ENCODE data around the gene CEP19.
"Not testable (repeated sequence)": the region's sequence is repeated elsewhere in the genome, so short reads cannot be mapped to it uniquely, and the experiment has no call there.

Gene CEP19, protein sequence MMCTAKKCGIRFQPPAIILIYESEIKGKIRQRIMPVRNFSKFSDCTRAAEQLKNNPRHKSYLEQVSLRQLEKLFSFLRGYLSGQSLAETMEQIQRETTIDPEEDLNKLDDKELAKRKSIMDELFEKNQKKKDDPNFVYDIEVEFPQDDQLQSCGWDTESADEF

DNA sequence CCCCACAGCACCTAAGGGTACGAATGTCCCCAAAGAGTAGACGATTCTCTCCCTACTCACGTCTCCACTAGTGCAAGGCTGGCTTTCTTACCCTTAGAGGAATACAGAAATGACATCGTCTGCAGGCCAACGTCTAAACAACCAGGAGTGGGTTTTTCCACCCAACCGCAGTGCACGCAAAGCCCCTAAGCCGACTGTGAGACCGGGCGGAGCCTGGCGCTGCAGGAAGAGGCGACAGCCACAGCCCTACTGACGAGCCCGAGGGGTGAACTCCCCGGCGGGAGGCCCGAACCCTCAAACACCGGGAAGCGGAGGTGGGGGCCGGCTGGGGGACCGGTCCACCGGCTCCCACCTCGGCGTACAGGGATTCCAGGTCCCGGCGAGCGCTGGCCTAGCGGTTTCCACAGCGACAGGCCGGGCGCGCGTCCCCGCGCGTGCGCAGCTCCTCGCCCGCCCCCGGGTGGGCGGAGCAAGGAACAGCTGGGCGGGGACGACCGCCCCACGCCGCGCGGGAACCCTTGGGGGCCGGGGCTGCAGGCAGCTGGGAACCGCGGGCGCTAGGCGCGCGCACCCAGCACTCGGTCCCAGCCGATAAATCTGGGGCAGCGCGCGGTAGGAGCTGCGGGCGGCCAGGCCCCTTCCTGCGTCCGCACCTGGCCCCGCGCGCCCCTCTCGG lies at the start of gene CEP19, which contains the start of gene PIGX:
Gene CEP19, minus strand, starts transcription at position 413 of the 676 bp plus-strand sequence. CDS start 3,593 bp downstream, outside the sequence.
Gene PIGX, plus strand, starts transcription at position 540 of the 676 bp plus-strand sequence.
- Mint-ChIP-seq H3K27ac (ENCODE audit: low read depth) (peak within 1 kb of the TSS; percentile 98), H3K4me1 (peaks cover 24% of the 10 kb centered on the region), H3K9me3 (no peaks in the 10 kb centered on the region), H3K36me3 (ENCODE audit: insufficient read depth) (peaks cover 12% of the 10 kb centered on the region), H3K4me3 (peak within 1 kb of the TSS; percentile 89), H3K27me3 (no peaks in the 10 kb centered on the region)
- DNase-seq (ENCODE audit: low spot score in 2 of 2) (peak; percentile 84 to 94), ATAC-seq (replicated peaks; ENCODE audit: extremely low read depth, poor library complexity, severe bottlenecking) (peak; percentile 90)

DNA sequence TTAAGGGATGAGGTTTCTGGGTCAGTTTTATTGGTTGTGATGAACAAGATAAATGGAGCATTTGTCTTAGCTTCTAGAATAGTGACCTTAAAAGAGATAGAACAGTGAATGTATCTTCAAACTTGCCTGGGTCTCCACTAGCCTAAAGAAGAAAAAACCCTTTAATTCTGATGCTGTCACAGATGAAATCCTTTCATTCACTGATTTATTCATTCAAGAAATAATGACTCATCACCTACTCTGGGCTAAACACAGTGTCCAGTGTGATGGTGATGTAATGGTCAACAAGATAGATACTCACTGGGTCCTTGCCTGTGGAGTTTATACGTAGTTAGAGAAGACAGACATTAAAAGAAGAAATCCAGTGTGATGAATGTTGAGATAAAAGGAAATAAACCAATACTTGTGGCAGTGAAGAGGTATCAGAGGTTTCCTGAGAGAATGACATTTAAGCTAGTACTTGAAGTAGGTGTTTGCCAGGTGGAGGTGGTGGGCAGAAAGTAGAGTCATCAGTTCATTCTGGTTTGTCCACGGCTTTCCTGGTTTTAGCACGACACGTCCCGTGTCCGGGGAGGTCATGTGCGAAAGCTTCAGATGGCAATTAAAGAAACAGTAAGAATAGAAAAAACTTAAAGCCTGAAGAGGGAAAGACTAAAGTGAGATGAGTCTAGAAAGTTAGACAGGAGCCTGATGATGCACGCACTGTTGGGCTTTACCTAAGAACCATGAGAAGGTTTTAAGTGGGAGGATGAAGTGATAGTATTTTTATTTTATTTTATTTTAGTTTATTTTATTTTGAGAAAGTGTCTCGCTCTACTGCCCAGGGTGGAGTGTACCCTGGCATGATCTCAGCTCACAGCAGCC lies 46.1 kb upstream of the CEP19 start:
- Mint-ChIP-seq H3K4me1 (peaks cover 68% of the 10 kb centered on the region), H3K27ac (ENCODE audit: low read depth) (peak overlapping the region; percentile 80), H3K36me3 (ENCODE audit: insufficient read depth) (peaks cover 9% of the 10 kb centered on the region), H3K4me3 (no peak overlapping the region), H3K27me3 (no peaks in the 10 kb centered on the region), H3K9me3 (peaks cover 5% of the 10 kb centered on the region)
- DNase-seq (ENCODE audit: low spot score in 2 of 2) (no peak), ATAC-seq (replicated peaks; ENCODE audit: extremely low read depth, poor library complexity, severe bottlenecking) (no peak)

DNA sequence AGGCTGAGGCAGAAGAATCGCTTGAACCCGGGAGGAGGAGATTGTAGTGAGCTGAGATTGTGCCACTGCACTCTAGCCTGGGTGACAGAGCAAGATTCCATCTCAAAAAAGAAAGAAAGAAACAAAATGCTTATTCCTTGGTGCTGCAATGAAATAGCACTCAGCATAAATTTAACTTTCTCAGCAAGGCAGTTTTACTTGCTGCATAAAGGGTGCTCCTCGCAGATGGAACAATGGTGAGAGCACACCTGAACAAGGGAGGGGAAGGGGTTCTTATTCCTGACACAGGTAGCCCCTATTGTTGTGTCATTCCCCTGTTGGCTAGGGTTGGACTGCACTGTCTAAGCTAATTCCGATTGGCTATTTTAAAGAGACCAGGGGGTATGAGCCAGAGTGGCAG lies 44.7 kb upstream of the CEP19 start:
- Mint-ChIP-seq H3K27ac (ENCODE audit: low read depth) (peak overlapping the region; percentile 46), H3K4me3 (no peak overlapping the region), H3K4me1 (peaks cover 63% of the 10 kb centered on the region), H3K27me3 (no peaks in the 10 kb centered on the region), H3K36me3 (ENCODE audit: insufficient read depth) (peaks cover 10% of the 10 kb centered on the region), H3K9me3 (peaks cover 5% of the 10 kb centered on the region)
- DNase-seq (ENCODE audit: low spot score in 2 of 2) (no peak), ATAC-seq (replicated peaks; ENCODE audit: extremely low read depth, poor library complexity, severe bottlenecking) (no peak)

DNA sequence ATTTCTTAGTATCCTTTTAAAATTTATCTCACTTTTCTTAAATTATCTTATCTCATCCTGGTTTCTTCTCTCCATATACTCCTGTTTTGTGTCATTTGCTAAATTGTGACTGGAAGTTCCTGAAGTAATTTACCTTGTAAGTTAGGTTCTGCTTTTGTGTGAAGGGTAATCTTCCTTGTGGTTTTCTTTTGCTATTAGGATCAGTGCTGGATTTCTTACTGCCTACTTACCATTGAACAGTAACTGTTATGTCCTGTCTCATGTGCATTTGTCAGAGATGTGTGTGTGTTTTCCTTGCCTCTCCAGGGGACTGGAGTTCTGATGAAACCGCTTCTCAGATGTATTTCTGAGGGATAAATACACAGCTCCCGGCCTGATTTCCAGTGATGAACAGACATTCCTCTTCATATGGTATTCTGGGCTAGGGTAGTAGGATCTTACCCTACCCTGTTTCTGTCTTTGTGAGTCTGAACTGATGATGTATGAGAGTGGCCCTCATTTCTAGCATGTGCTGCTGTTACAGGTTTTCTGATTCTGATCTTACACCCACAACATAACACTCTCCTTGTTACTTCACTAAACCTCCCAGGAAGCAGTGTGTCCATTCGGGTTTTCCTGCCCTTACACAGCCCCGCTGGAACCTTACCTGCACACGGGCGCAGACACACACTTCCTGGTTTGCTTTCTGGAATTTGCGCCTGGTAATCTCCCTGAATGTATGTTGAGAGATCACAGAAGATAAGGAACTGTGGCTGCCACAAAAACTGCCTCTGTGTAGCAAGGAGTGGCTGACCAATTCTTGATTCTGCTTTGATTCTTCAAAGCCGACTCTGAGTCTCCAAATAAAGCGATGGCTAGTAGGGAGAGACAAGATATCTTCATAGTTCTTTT lies 42.3 kb upstream of the CEP19 start:
- Mint-ChIP-seq H3K27ac (ENCODE audit: low read depth) (no peak overlapping the region), H3K4me1 (peaks cover 64% of the 10 kb centered on the region), H3K4me3 (no peak overlapping the region), H3K36me3 (ENCODE audit: insufficient read depth) (peaks cover 19% of the 10 kb centered on the region), H3K27me3 (no peaks in the 10 kb centered on the region), H3K9me3 (peaks cover 5% of the 10 kb centered on the region)
- no peak for ATAC-seq (replicated peaks; ENCODE audit: extremely low read depth, poor library complexity, severe bottlenecking)
- no peak for DNase-seq (ENCODE audit: low spot score in 2 of 2)

DNA sequence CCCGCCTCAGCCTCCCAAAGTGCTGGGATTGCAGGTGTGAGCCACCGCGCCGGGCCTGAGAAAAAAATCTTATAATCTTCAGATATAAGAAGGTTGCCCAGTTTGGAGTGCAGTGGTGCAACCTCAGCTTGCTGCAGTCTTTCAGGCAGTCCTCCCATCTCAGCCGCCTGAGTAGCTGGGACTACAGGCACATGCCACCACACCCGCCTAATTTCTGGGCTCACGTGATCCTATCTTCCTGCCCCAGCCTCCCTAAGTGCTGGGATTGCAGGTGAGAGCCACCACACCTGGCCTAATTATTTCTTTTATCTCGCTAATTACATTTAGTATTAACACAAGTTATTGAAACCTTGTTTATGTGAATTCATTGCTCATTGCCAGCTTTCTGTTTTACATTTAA lies 41.2 kb upstream of the CEP19 start:
- Mint-ChIP-seq H3K4me1 (peaks cover 67% of the 10 kb centered on the region), H3K36me3 (ENCODE audit: insufficient read depth) (peaks cover 22% of the 10 kb centered on the region), H3K9me3 (peaks cover 5% of the 10 kb centered on the region), H3K27ac (ENCODE audit: low read depth) (no peak overlapping the region), H3K4me3 (no peak overlapping the region), H3K27me3 (no peaks in the 10 kb centered on the region)
- DNase-seq (ENCODE audit: low spot score in 2 of 2): no peak
- ATAC-seq (replicated peaks; ENCODE audit: extremely low read depth, poor library complexity, severe bottlenecking): no peak

DNA sequence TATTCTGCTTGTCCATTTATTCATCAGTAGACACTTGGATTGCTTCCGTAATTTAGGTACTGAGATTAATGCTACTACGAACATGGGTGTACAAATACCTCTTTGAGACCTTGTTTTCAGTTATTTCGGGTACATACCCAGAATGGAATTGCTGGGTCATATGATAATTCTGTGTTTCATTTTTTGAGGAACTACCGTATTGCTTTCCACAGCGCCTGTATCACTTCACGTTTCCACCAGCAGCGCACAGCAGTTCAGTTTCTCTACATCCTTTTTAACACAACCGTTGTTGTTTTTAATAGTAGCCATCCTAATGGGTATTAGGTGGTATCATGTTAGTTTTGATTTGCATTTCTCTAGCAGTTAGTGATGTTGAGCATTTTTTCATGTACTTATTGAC lies 37.1 kb upstream of the CEP19 start:
- H3K36me3 Mint-ChIP-seq (ENCODE audit: insufficient read depth): peaks cover 24% of the 10 kb centered on the region
- DNase-seq (ENCODE audit: low spot score in 2 of 2): no peak
- no peak for ATAC-seq (replicated peaks; ENCODE audit: extremely low read depth, poor library complexity, severe bottlenecking)
- peak overlapping the region; percentile 32 for H3K27ac Mint-ChIP-seq (ENCODE audit: low read depth)
- no peak overlapping the region for H3K4me3 Mint-ChIP-seq
- H3K4me1 Mint-ChIP-seq: peaks cover 44% of the 10 kb centered on the region
- no peaks in the 10 kb centered on the region for H3K9me3 Mint-ChIP-seq
- no peaks in the 10 kb centered on the region for H3K27me3 Mint-ChIP-seq

DNA sequence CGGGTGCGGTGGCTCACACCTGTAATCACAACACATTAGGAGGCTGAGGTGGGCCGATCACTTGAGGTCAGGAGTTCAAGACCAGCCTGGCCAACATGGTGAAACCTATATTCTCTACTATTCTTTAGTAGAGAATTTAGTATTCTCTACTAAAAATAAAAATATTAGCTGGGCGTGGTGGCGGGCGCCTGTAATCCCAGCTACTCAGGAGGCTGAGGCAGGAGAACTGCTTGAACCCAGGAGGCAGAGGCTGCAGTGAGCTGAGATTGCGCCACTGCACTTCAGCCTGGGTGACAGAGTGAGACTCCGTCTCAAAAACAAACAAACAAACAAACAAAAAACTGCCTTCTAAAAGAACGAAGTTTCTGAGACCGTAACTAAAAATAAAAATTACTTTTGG lies 31.5 kb upstream of the CEP19 start:
- DNase-seq (ENCODE audit: low spot score in 2 of 2); H3K27me3 Mint-ChIP-seq; H3K4me3 Mint-ChIP-seq; ATAC-seq (replicated peaks; ENCODE audit: extremely low read depth, poor library complexity, severe bottlenecking); H3K27ac Mint-ChIP-seq (ENCODE audit: low read depth); H3K9me3 Mint-ChIP-seq: not testable (repeated sequence)
- Mint-ChIP-seq H3K36me3 (ENCODE audit: insufficient read depth) (peaks cover 12% of the 10 kb centered on the region), H3K4me1 (peaks cover 47% of the 10 kb centered on the region)

DNA sequence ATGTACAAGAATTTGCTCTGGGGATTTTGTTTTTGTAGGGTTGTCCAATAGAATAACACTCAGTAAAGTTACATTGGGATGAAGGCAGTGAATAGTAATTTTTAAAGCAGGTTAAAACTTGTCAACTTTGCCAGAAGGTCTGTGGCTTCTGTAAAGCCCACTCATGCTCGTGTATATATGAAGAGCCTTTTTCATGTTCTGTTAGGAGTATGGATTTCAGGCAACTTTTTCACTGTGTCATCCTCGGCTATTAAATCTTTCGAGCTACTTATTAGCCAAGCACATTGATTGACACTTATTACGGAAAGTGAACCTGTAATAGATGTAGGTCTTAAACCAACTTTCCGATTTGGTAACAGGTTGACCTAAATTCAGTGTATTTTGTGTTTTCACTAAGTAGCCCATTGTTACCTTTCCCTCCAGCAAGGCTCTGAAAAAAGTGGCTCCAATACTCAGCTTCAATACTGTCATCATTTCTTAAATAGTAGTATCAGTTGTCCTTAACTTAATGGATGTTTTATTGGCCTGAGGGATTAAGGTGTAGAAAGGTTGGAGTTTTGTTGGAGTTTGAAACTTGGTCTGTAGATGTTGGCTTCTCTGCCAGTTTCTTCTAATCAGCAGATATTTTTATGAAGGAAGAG lies 29.3 kb upstream of the CEP19 start:
- peak overlapping the region; percentile 99 for H3K27ac Mint-ChIP-seq (ENCODE audit: low read depth)
- peaks cover 36% of the 10 kb centered on the region for H3K4me1 Mint-ChIP-seq
- DNase-seq (ENCODE audit: low spot score in 2 of 2) (no peak), ATAC-seq (replicated peaks; ENCODE audit: extremely low read depth, poor library complexity, severe bottlenecking) (no peak)
- H3K4me3 Mint-ChIP-seq: peak overlapping the region; percentile 100
- no peaks in the 10 kb centered on the region for H3K27me3 Mint-ChIP-seq
- H3K36me3 Mint-ChIP-seq (ENCODE audit: insufficient read depth): peaks cover 12% of the 10 kb centered on the region
- no peaks in the 10 kb centered on the region for H3K9me3 Mint-ChIP-seq

DNA sequence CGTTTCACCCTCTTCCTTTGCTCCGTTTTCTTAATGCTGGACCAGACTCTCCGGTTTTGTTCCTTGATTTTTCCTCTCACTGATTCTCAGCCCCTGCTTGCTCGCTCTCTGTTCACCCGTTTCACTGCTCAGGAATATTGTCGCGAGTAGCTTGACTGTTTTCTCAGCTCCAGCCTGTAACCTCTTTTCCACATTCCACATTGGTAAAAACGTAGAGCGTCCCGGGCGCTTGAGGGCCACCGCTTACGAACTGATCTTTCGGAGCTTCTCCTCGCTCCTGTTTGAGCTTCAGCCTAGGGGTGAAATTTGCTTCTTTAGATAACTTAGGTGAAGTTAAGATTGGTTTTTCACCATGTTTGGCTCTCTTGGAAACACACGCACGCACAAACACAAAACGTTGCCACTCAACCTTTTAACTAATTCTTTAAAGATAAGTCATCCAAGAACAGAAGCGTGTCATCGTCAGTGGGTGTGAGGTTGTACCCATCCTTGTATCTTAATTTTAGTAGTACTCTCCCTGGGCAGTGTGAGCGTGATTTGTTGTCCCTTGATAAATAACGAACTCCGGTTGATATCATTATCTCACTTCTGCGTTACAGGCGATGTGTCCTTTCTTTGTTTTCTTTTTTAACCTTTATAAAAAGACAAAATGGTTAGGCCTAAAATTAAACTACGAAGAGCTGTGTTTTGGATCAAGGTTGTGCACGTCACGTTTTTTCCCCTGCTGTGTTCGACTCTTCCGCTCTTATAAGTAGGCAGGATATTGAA lies 28.6 kb upstream of the CEP19 start:
- ATAC-seq (replicated peaks; ENCODE audit: extremely low read depth, poor library complexity, severe bottlenecking): peak; percentile 45
- Mint-ChIP-seq H3K4me1 (peaks cover 36% of the 10 kb centered on the region), H3K9me3 (no peaks in the 10 kb centered on the region)

DNA sequence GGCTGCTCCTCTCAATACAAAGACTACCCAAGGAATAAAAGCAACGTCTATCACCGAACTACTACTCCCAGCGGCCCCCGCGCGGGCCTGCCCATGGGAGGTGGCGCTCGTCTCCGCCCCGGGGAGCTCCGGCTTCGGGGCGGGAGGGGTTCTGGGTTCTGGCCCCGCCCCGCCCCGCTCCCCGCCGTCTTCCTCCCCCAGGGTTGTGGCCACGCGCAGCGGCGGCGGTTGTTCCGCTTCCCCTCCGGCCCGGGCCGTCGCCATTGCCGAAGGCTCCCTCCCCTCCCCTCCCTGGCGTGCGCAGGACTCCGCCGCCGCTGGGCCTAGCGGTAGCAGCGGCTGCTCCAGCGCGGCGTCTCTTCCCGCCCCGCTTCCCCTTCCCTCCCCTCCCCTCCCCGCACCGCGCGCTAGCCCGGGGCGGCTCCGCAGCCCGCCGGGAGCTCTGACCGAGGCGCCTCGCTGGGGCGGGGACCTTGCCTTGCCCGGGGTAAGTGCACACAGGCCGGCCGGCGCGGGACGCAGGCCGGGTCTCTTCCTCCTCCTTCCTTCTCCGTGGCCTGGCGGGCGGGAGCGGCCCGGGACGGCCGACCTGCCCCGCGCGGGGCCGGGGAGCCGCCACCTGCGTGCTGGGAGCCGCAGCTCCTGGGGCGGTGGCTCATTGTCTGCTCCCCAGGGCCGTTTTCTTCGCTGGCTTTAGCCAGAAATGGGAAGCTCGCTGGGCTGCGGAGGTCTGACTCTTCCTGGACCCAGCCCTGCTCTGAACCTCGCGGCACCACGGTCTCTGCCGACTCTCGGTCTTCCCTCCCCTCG lies 27.8 kb upstream of the CEP19 start, which contains the start of gene PAK2:
Gene PAK2, plus strand, starts transcription at position 187 of the 810 bp plus-strand sequence. CDS start 42,790 bp downstream, outside the sequence.
- peaks cover 14% of the 10 kb centered on the region for H3K36me3 Mint-ChIP-seq (ENCODE audit: insufficient read depth)
- peak within 1 kb of the TSS; percentile 100 for H3K4me3 Mint-ChIP-seq
- ATAC-seq (replicated peaks; ENCODE audit: extremely low read depth, poor library complexity, severe bottlenecking) (peak; percentile 78), DNase-seq (ENCODE audit: low spot score in 2 of 2) (peak; percentile 74 to 78)
- no peaks in the 10 kb centered on the region for H3K9me3 Mint-ChIP-seq
- peak within 1 kb of the TSS; percentile 99 for H3K27ac Mint-ChIP-seq (ENCODE audit: low read depth)
- H3K4me1 Mint-ChIP-seq: peaks cover 36% of the 10 kb centered on the region
- no peaks in the 10 kb centered on the region for H3K27me3 Mint-ChIP-seq

More for the DNA sequence above, 28.6 kb upstream of the CEP19 start:
- H3K27ac Mint-ChIP-seq (ENCODE audit: low read depth): peak overlapping the region; percentile 99
- peak; percentile 17 to 31 for DNase-seq (ENCODE audit: low spot score in 2 of 2)
- no peaks in the 10 kb centered on the region for H3K27me3 Mint-ChIP-seq
- peaks cover 12% of the 10 kb centered on the region for H3K36me3 Mint-ChIP-seq (ENCODE audit: insufficient read depth)
- H3K4me3 Mint-ChIP-seq: peak overlapping the region; percentile 100

Measured in central memory CD8-positive, alpha-beta T cell (primary cell).